IMR-90 (cell line): ENCODE data around the gene ANKH. TPM values are rescaled to one million over a fixed set of nuclear protein-coding genes. Genes with fewer than 3 reads are reported as not detected.

ENCODE experiments used
- ATAC-seq: fragments of 200-7000 bp; cut with Tn5 transposase; 2 replicates; pipeline ENCODE4 v1.9.1; 2020; ENCODE audit warnings: low read depth, mild to moderate bottlenecking, moderate library complexity
- BruUV-seq: library from RNA; stranded (reverse); fragments of 400-500 nt; replicated peaks from 2 replicates; lab custom pipeline; 2021; lab: Mats Ljungman, UMichigan
- CTCF ChIA-PET: fragments of 300-600 bp; formaldehyde crosslinking; extraction: SDS; loops from one replicate; lab custom pipeline; 2021; ENCODE audit warnings: antibody characterized with exemption; lab: Yijun Ruan, JAX
- POLR2A ChIA-PET: fragments of 300-600 bp; sonication (Branson Sonifier 250); formaldehyde crosslinking; loops from one replicate; lab custom pipeline; 2022; ENCODE audit warnings: antibody characterized with exemption; ENCODE audit not compliant: unreplicated experiment; lab: Charles Lee
- DNase-seq: peaks from one replicate; pipeline ENCODE4 v3.0.0; 2013
- H2AFZ ChIP-seq: replicated peaks from 2 replicates; pipeline ENCODE3; 2013; ENCODE audit warnings: low read length, mild to moderate bottlenecking; ENCODE audit not compliant: poor library complexity
- H2AK5ac ChIP-seq: 2 replicates; pipeline ENCODE4 v1.6.1; 2013; ENCODE audit warnings: low read depth, low read length, inconsistent platforms
- H2AK9ac ChIP-seq: replicated peaks from 2 replicates; pipeline ENCODE3; 2013; ENCODE audit warnings: mild to moderate bottlenecking, low read depth, low read length, moderate library complexity; ENCODE audit not compliant: poor library complexity
- H2BK120ac ChIP-seq: 2 replicates; pipeline ENCODE4 v1.6.1; 2013; ENCODE audit warnings: low read depth, low read length, inconsistent platforms
- H2BK15ac ChIP-seq: 3 replicates; pipeline ENCODE4 v1.6.1; 2013; ENCODE audit warnings: low read depth, low read length, inconsistent platforms
- H2BK20ac ChIP-seq: 2 replicates; pipeline ENCODE4 v1.6.1; 2013; ENCODE audit warnings: low read depth, mild to moderate bottlenecking, inconsistent platforms, low read length, moderate library complexity
- H2BK5ac ChIP-seq: 2 replicates; pipeline ENCODE4 v1.6.1; 2013; ENCODE audit warnings: mild to moderate bottlenecking, low read depth, low read length, inconsistent platforms; ENCODE audit not compliant: poor library complexity, severe bottlenecking
- H3K14ac ChIP-seq: replicated peaks from 2 replicates; pipeline ENCODE4 v1.6.1; 2013; ENCODE audit warnings: low read depth, low read length, inconsistent platforms
- H3K18ac ChIP-seq: 2 replicates; pipeline ENCODE4 v1.6.1; 2013; ENCODE audit warnings: low read depth, low read length, control low read depth
- H3K23ac ChIP-seq: 2 replicates; pipeline ENCODE4 v1.6.1; 2013; ENCODE audit warnings: low read depth, low read length, inconsistent platforms
- H3K27ac ChIP-seq: 2 replicates; pipeline ENCODE4 v1.5.1; 2013; ENCODE audit warnings: mild to moderate bottlenecking, control low read depth, low read length; ENCODE audit not compliant: insufficient read depth
- H3K27me3 ChIP-seq: 2 replicates; pipeline ENCODE4 v1.6.1; 2013; ENCODE audit warnings: low read length; ENCODE audit not compliant: control insufficient read depth, insufficient read depth
- H3K36me3 ChIP-seq: 2 replicates; pipeline ENCODE4 v1.6.1; 2013; ENCODE audit warnings: low read length, mixed read lengths; ENCODE audit not compliant: control insufficient read depth, insufficient read depth
- H3K4ac ChIP-seq: 2 replicates; pipeline ENCODE4 v1.6.1; 2013; ENCODE audit warnings: low read depth, low read length, inconsistent platforms
- H3K4me1 ChIP-seq: 2 replicates; pipeline ENCODE4 v1.6.1; 2013; ENCODE audit warnings: low read length, mixed read lengths; ENCODE audit not compliant: control insufficient read depth, insufficient read depth
- H3K4me2 ChIP-seq: 2 replicates; pipeline ENCODE4 v1.6.1; 2013; ENCODE audit warnings: low read depth, mild to moderate bottlenecking, control low read depth, low read length, moderate library complexity
- H3K4me3 ChIP-seq: 2 replicates; pipeline ENCODE4 v1.5.1; 2013; ENCODE audit warnings: low read depth, mild to moderate bottlenecking, control low read depth, low read length, moderate library complexity; ENCODE audit not compliant: insufficient read depth
- H3K56ac ChIP-seq: 2 replicates; pipeline ENCODE4 v1.6.1; 2013; ENCODE audit warnings: low read length, inconsistent platforms; ENCODE audit not compliant: insufficient read depth; ENCODE audit errors: extremely low read depth
- H3K79me1 ChIP-seq, 2 experiments: 2 replicates each; pipeline ENCODE4 v1.6.1; 2013; ENCODE audit warnings: low read length in 2 of 2, inconsistent platforms in 1 of 2, low read depth in 1 of 2
- H3K9ac ChIP-seq: 2 replicates; pipeline ENCODE4 v1.6.1; 2013; ENCODE audit warnings: low read depth, low read length, control low read depth
- H3K9me1 ChIP-seq: 2 replicates; pipeline ENCODE4 v1.6.1; 2013; ENCODE audit warnings: low read length, inconsistent platforms; ENCODE audit not compliant: insufficient read depth
- H3K9me3 ChIP-seq: 2 replicates; pipeline ENCODE4 v1.6.1; 2013; ENCODE audit warnings: low read length; ENCODE audit not compliant: control insufficient read depth, insufficient read depth
- H4K20me1 ChIP-seq: 2 replicates; pipeline ENCODE4 v1.6.1; 2013; ENCODE audit warnings: low read length, inconsistent platforms; ENCODE audit not compliant: insufficient read depth
- H4K5ac ChIP-seq: 2 replicates; pipeline ENCODE4 v1.6.1; 2013; ENCODE audit warnings: mild to moderate bottlenecking, low read depth, low read length, control low read depth
- H4K8ac ChIP-seq, 2 experiments: 2 replicates each; pipeline ENCODE4 v1.6.1; 2013; ENCODE audit warnings: low read depth in 2 of 2, low read length in 2 of 2, control low read depth in 1 of 2, inconsistent platforms in 1 of 2
- H4K91ac ChIP-seq: 2 replicates; pipeline ENCODE4 v1.6.1; 2013; ENCODE audit warnings: low read depth, low read length, inconsistent platforms; ENCODE audit not compliant: insufficient read depth
- BHLHE40 ChIP-seq: fragments of 150-350 bp; IDR thresholded peaks from 2 replicates; pipeline ENCODE4 v1.6.1; 2016; ENCODE audit warnings: mild to moderate bottlenecking, low read depth, low read length
- CEBPB ChIP-seq: IDR thresholded peaks from 2 replicates; pipeline ENCODE4 v1.6.1; 2012; ENCODE audit warnings: low read depth, low read length, improper control_type of control experiment
- CHD1 ChIP-seq: IDR thresholded peaks from 2 replicates; pipeline ENCODE4 v1.6.1; 2012; ENCODE audit warnings: low read depth, low read length, improper control_type of control experiment
- CTCF ChIP-seq: conservative IDR thresholded peaks from 2 replicates; pipeline ENCODE4 v1.5.1; 2012; ENCODE audit warnings: mild to moderate bottlenecking, low read depth, low read length, improper control_type of control experiment
- ELK1 ChIP-seq: fragments of 150-350 bp; IDR thresholded peaks from 2 replicates; pipeline ENCODE4 v1.6.1; 2016; ENCODE audit warnings: low read depth, mild to moderate bottlenecking, low read length, moderate library complexity, borderline replicate concordance
- FOS ChIP-seq: fragments of 150-350 bp; IDR thresholded peaks from 2 replicates; pipeline ENCODE4 v1.6.1; 2016; ENCODE audit warnings: low read depth, low read length
- MAFK ChIP-seq: IDR thresholded peaks from 2 replicates; pipeline ENCODE4 v1.6.1; 2012; ENCODE audit warnings: low read depth, low read length, improper control_type of control experiment
- MAZ ChIP-seq: IDR thresholded peaks from 2 replicates; pipeline ENCODE4 v1.6.1; 2012; ENCODE audit warnings: low read depth, mild to moderate bottlenecking, low read length, improper control_type of control experiment, moderate library complexity, borderline replicate concordance
- MXI1 ChIP-seq: IDR thresholded peaks from 2 replicates; pipeline ENCODE4 v1.6.1; 2012; ENCODE audit warnings: low read depth, mild to moderate bottlenecking, low read length, moderate library complexity, borderline replicate concordance
- NFE2L2 ChIP-seq: fragments of 150-350 bp; IDR thresholded peaks from 2 replicates; pipeline ENCODE4 v1.6.1; 2016; ENCODE audit warnings: low read depth, mild to moderate bottlenecking, low read length
- POLR2A ChIP-seq: IDR thresholded peaks from 2 replicates; pipeline ENCODE4 v1.6.1; 2012; ENCODE audit warnings: mild to moderate bottlenecking, low read depth, low read length
- RAD21 ChIP-seq: IDR thresholded peaks from 2 replicates; pipeline ENCODE4 v1.6.1; 2012; ENCODE audit warnings: low read length, improper control_type of control experiment
- RCOR1 ChIP-seq: IDR thresholded peaks from 2 replicates; pipeline ENCODE4 v1.6.1; 2012; ENCODE audit warnings: mild to moderate bottlenecking, low read length, improper control_type of control experiment; ENCODE audit not compliant: insufficient replicate concordance
- RFX5 ChIP-seq: IDR thresholded peaks from 2 replicates; pipeline ENCODE4 v1.8.0; 2012; ENCODE audit warnings: low read depth, mild to moderate bottlenecking, low read length, moderate library complexity
- SMC3 ChIP-seq: fragments of 150-350 bp; IDR thresholded peaks from 2 replicates; pipeline ENCODE4 v1.6.1; 2016; ENCODE audit warnings: low read depth, mild to moderate bottlenecking, antibody characterized with exemption, low read length, moderate library complexity
- USF2 ChIP-seq: fragments of 150-350 bp; IDR thresholded peaks from 2 replicates; pipeline ENCODE4 v1.6.1; 2017; ENCODE audit warnings: mild to moderate bottlenecking, antibody characterized with exemption, low read length, low read depth
- WGBS, 2 experiments: methylation state at CpG; one replicate each; pipeline versions ENCODE4 v1.1.5 to v1.1.7; 2013; ENCODE audit warnings: missing lambda C conversion rate in 2 of 2; ENCODE audit not compliant: insufficient read length in 1 of 2; ENCODE audit errors: extremely low coverage in 2 of 2; 5-methylcytosine and 5-hydroxymethylcytosine counted together
- dilution Hi-C: fragments of 300-500 bp; cut with HindIII; formaldehyde crosslinking; loops from one replicate; pipeline ENCODE4 v1.14.3; 2018; ENCODE audit warnings: low sequenced_read_pairs; ENCODE audit not compliant: unreplicated experiment
- in situ Hi-C: fragments of 300-500 bp; cut with MboI; formaldehyde crosslinking; loops from 3 replicates; pipeline ENCODE4 v1.14.3; 2019; ENCODE audit warnings: low sequenced_read_pairs, inconsistent platforms, mixed read lengths
- intact Hi-C: fragments of 100-400 bp; cut with micrococcal nuclease; formaldehyde crosslinking; loops from 2 replicates; pipeline ENCODE4 v1.10.0; 2022
- polyA plus RNA-seq, 3 experiments: library from polyadenylated mRNA; depleted of rRNA; stranded (reverse); fragments of >200 nt; gene quantifications; 2 replicates each; pipeline ENCODE4 v1.2.3, GENCODE V29; 2012; ENCODE audit warnings: low replicate concordance in 1 of 3
- total RNA-seq: library from RNA; depleted of rRNA; stranded (reverse); fragments of >200 nt; gene quantifications from 2 replicates; pipeline ENCODE4 v1.2.3, GENCODE V29; 2012

Gene ANKH
- total and polyA plus RNA-seq, 2 of the 4 experiments (the other 2 are of a cell fraction) = 5.2 to 17.2 TPM

- DNase-seq (no peak), ATAC-seq (no peak)
- Histone ChIP-seq H4K5ac (no peak overlapping the region), H3K4me3 (no peak overlapping the region), H4K20me1 (peaks cover 27% of the 10 kb centered on the region), H2BK15ac (no peak overlapping the region), H3K9me3 (no peaks in the 10 kb centered on the region), H2AK5ac (no peak overlapping the region), H3K9me1 (peaks cover 12% of the 10 kb centered on the region), H3K14ac (no peak overlapping the region), H3K27ac (no peak overlapping the region), H4K8ac (no peak overlapping the region), H2BK120ac (no peak overlapping the region), H3K4me2 (no peak overlapping the region), H3K9ac (no peak overlapping the region), H2AFZ (no peak overlapping the region), H3K56ac (no peak overlapping the region), H3K23ac (no peak overlapping the region), H3K27me3 (no peaks in the 10 kb centered on the region), H3K36me3 (peaks cover 28% of the 10 kb centered on the region), H3K18ac (no peak overlapping the region), H3K4ac (no peak overlapping the region), H2BK5ac (no peak overlapping the region), H3K79me1 (peaks cover 34 to 65% of the 10 kb centered on the region in 2 experiments), H3K4me1 (peaks cover 7% of the 10 kb centered on the region), H2BK20ac (no peak overlapping the region), H2AK9ac (no peak overlapping the region), H4K91ac (no peak overlapping the region)
- POLR2A ChIA-PET = no interaction called here
- dilution Hi-C loops = no loop called here
- WGBS, 2 experiments = no CpG with 5 or more reads among the region's 5 CpGs
- in situ Hi-C loops = no loop called here
- BruUV-seq = no TSS peak
- TF ChIP-seq POLR2A = no peak
- no peak for TF ChIP-seq BHLHE40
- no peak for TF ChIP-seq NFE2L2
- no peak for TF ChIP-seq SMC3
- TF ChIP-seq RFX5 = no peak
- no peak for TF ChIP-seq MAFK
- TF ChIP-seq MXI1 = no peak
- no peak for TF ChIP-seq MAZ
- TF ChIP-seq FOS = no peak
- no peak for TF ChIP-seq RCOR1
- TF ChIP-seq CTCF = no peak
- TF ChIP-seq CHD1 = no peak
- TF ChIP-seq CEBPB = no peak
- no peak for TF ChIP-seq USF2
- TF ChIP-seq ELK1 = no peak
- no peak for TF ChIP-seq RAD21
- CTCF ChIA-PET = interaction anchor here (2.0 kb wide), 1 partner anchor 336 kb away, joined by 7 read pairs; no protein-coding TSS in a partner anchor
- intact Hi-C loops = no loop called here
These were observed 192.7 kb downstream of the ANKH start for GRCh38 chr5:14678773-14679334.
